ENCODE data around the gene FAM114A2.

FAM114A2 gene

GRCh38 chr5:153941265-153941664 is 97.4 kb downstream of the FAM114A2 start:
- in situ Hi-C loops (cut with MboI; ENCODE audit: low sequenced_read_pairs, unreplicated experiment): no loop called here
- TF ChIP-seq, protein P1, sequence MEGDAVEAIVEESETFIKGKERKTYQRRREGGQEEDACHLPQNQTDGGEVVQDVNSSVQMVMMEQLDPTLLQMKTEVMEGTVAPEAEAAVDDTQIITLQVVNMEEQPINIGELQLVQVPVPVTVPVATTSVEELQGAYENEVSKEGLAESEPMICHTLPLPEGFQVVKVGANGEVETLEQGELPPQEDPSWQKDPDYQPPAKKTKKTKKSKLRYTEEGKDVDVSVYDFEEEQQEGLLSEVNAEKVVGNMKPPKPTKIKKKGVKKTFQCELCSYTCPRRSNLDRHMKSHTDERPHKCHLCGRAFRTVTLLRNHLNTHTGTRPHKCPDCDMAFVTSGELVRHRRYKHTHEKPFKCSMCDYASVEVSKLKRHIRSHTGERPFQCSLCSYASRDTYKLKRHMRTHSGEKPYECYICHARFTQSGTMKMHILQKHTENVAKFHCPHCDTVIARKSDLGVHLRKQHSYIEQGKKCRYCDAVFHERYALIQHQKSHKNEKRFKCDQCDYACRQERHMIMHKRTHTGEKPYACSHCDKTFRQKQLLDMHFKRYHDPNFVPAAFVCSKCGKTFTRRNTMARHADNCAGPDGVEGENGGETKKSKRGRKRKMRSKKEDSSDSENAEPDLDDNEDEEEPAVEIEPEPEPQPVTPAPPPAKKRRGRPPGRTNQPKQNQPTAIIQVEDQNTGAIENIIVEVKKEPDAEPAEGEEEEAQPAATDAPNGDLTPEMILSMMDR (IDR thresholded peaks at IDR 0.05; ENCODE audit: borderline replicate concordance, control extremely low read depth, extremely low read depth, insufficient read depth, missing control alignments): no peak
- no peak for DNase-seq (ENCODE audit: low spot score)
